Stimulated activated CD4-positive, alpha-beta T cell treated with anti-CD3 and anti-CD28 coated beads, TNF-alpha, amount 100 ng/mL, for 4 hours (primary cell): ENCODE measurements around the gene ZBTB32.
"Not testable (repeated sequence)": the region's sequence is repeated elsewhere in the genome, so short reads cannot be mapped to it uniquely, and the experiment has no call there.

Source experiments
- DNase-seq, 3 experiments: peaks; one replicate each; pipeline ENCODE4 v3.0.0-alpha.2; 2020; ENCODE audit warnings: low read depth in 3 of 3

Gene ZBTB32

GRCh38 chr19:35704218-35704617, at the start of gene ZBTB32:
ZBTB32 (plus strand) TSS chr19:35704558; CDS start chr19:35714627, 10,069 bp downstream.
- no peak for DNase-seq

- not testable (repeated sequence) for DNase-seq
These were observed 49.5 kb upstream of the ZBTB32 start for GRCh38 chr19:35654828-35655227.

GRCh38 chr19:35655600-35655999, 48.8 kb upstream of the ZBTB32 start:
- DNase-seq, result no peak

GRCh38 chr19:35656700-35657099, 47.7 kb upstream of the ZBTB32 start:
- no peak for DNase-seq

GRCh38 chr19:35657904-35658700, 46.3 kb upstream of the ZBTB32 start:
- DNase-seq, result no peak

- DNase-seq, result no peak
These were observed 42.4 kb upstream of the ZBTB32 start for GRCh38 chr19:35661995-35662340.

GRCh38 chr19:35663981-35664380, 40.4 kb upstream of the ZBTB32 start:
- no peak for DNase-seq

- DNase-seq, result no peak
These were observed 39.2 kb upstream of the ZBTB32 start for GRCh38 chr19:35665157-35665556.

GRCh38 chr19:35665604-35666003, 38.8 kb upstream of the ZBTB32 start:
- no peak for DNase-seq

- DNase-seq, result no peak
These were observed 38.0 kb upstream of the ZBTB32 start, which contains the start of gene UPK1A for GRCh38 chr19:35666251-35666913. UPK1A (plus strand) TSS chr19:35666517; CDS start chr19:35666813, 296 bp downstream.

- DNase-seq, result no peak
These were observed 34.8 kb upstream of the ZBTB32 start for GRCh38 chr19:35669566-35669965.

- no peak for DNase-seq
These were observed 34.4 kb upstream of the ZBTB32 start for GRCh38 chr19:35669974-35670373.

GRCh38 chr19:35670686-35671085, 33.7 kb upstream of the ZBTB32 start:
- no peak for DNase-seq

GRCh38 chr19:35671818-35672217, 32.5 kb upstream of the ZBTB32 start:
- DNase-seq, result no peak

- DNase-seq, result peak in 1 of 3 experiments; percentile 4
These were observed 31.1 kb upstream of the ZBTB32 start for GRCh38 chr19:35673121-35673804.

GRCh38 chr19:35675589-35676140, 28.7 kb upstream of the ZBTB32 start:
- DNase-seq, result no peak

- no peak for DNase-seq
These were observed 14.5 kb upstream of the ZBTB32 start for GRCh38 chr19:35689836-35690235.

- not testable (repeated sequence) for DNase-seq
These were observed 13.3 kb upstream of the ZBTB32 start for GRCh38 chr19:35691106-35691505.

- DNase-seq, result no peak
These were observed 12.3 kb upstream of the ZBTB32 start for GRCh38 chr19:35692010-35692409.

GRCh38 chr19:35693422-35693821, 10.9 kb upstream of the ZBTB32 start:
- no peak for DNase-seq

GRCh38 chr19:35693835-35694599, 10.3 kb upstream of the ZBTB32 start:
- DNase-seq, result peak; percentile 74 to 88 (median 79)
